Measurements from ENCODE around the gene HCAR2.
"Not testable (repeated sequence)": the region's sequence is repeated elsewhere in the genome, so short reads cannot be mapped to it uniquely, and the experiment has no call there.

GRCh38 chr12:122700038-122700710 lies 3.0 kb downstream of the HCAR2 start:
- TF ChIP-seq, protein P1, sequence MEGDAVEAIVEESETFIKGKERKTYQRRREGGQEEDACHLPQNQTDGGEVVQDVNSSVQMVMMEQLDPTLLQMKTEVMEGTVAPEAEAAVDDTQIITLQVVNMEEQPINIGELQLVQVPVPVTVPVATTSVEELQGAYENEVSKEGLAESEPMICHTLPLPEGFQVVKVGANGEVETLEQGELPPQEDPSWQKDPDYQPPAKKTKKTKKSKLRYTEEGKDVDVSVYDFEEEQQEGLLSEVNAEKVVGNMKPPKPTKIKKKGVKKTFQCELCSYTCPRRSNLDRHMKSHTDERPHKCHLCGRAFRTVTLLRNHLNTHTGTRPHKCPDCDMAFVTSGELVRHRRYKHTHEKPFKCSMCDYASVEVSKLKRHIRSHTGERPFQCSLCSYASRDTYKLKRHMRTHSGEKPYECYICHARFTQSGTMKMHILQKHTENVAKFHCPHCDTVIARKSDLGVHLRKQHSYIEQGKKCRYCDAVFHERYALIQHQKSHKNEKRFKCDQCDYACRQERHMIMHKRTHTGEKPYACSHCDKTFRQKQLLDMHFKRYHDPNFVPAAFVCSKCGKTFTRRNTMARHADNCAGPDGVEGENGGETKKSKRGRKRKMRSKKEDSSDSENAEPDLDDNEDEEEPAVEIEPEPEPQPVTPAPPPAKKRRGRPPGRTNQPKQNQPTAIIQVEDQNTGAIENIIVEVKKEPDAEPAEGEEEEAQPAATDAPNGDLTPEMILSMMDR (IDR thresholded peaks at IDR 0.05) = not testable (repeated sequence)
- not testable (repeated sequence) for TF ChIP-seq POLR2A (IDR thresholded peaks at IDR 0.05)

Data from testis (tissue), 2 donors.